ENCODE data around the gene SLC25A24.

SLC25A24 gene

DNA sequence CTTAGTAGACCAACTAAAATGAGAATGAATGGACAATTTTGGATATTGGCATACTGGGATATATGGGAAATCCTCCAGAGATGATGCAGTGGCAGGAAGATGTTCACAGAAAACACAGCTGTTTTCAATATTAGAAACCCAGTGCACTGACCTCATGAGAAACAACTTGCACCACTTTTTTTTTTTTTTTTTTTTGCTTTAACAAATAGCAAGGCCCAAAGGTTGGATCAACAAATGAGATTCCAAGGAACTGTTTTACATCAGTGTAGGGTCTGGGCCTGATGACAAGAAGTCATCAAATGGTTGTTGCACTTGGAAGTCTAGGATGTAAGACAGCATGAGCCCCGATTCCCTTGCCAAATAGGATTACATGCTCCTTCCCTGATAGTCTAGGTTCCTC is 110.7 kb downstream of the SLC25A24 start:
- no peak for DNase-seq

- DNase-seq = no peak
These were observed 114.5 kb downstream of the SLC25A24 start for GRCh38 chr1:108085628-108086027.

DNA sequence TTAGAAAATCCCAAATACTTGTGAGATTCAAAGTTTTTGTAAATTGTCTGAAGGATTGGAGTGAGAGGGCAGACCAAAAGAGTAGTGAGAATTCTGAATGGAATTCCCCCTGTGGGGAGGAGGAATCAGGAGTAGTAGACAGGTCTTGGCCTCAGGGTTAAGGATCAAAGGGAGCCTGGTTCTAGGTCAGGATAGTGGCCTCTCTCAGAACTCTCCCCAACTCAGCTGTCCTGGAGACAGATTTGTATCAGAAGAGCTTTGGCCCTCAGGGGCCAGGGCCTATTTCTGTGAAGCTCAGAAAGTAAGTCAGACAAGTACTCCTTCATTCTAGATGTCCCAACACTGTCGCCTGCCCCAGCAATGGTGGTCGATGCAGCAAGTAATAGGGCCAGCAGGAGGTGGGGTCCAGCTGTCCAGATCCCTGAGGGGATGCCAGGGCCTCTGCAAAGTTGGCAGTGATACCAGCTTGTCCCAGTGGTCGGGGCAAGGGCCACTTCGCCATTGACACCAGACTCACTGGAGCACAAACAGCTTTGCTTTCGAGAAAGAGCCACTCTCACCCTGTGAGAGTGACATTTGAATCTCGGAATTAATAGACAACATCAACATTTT is 115.2 kb downstream of the SLC25A24 start:
- no peak for DNase-seq
